IPS-18c (cell line): ENCODE measurements around the gene TNFRSF1B.

ENCODE experiments used
- H3K4me3 ChIP-seq: 2 replicates; pipeline ENCODE4 v1.7.0; 2013; ENCODE audit warnings: low read depth, mild to moderate bottlenecking, low read length, moderate library complexity; ENCODE audit not compliant: insufficient read depth
- H3K9me3 ChIP-seq: one replicate; pipeline ENCODE4 v1.6.1; 2013; ENCODE audit warnings: mild to moderate bottlenecking, low read length, moderate library complexity; ENCODE audit not compliant: control insufficient read depth, insufficient read depth

TNFRSF1B gene

DNA sequence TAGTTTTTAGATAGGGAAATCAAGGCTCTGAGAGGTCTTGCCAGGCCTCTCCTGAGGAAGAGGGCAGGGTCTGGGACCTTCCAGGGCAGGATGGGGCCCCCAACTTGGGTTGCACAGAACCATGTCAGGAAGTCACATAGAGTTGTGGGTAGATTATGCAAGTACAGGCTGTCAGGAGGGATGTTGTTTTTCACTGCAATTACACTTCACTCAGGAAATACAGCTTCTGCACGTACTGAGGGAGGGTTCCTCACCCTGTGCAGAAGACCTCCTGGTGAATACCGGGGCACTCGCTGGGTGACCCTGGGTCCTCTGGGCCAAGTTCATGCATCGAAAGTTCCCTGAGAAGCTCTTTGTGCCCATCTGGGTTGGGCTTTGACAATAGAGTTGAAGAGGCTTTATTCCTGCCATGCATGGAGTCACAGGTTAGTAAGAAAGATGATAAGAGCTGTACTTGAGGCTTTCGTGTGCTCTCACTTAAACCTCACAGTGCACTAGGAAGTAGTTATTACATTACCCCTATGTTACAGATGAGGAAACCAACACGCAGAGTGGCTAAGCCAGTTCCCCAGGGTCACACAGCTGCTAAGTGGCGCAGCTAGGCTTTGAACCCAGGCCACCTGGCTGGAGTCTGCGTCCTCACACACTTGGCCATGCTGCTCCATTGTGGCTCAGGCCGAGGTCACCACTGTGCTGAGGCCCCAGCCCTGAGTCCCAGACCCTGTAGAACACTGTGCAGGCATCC, 16.2 kb upstream of the TNFRSF1B start:
- Histone ChIP-seq H3K9me3 (no peaks in the 10 kb centered on the region), H3K4me3 (no peak overlapping the region)

DNA sequence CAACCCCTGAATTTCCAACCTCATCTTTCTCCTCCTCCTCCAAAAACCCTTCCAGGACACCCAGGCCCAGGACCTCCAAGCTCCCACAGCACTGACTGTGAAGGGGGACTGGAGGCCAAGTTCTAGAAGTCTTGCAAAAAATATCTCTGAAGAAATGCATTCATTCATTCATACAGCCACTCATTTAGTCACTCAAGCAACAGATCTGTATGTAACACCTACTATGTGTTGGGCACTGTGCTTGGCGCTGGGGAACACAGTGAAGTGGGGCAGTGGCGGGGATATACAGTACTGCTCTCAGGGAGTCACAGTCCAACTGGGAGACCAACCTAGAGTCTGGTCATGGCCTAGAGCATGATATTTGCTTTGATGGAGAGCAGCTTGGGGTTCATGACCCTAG, 15.3 kb upstream of the TNFRSF1B start:
- no peak overlapping the region for H3K4me3 ChIP-seq
- no peaks in the 10 kb centered on the region for H3K9me3 ChIP-seq

DNA sequence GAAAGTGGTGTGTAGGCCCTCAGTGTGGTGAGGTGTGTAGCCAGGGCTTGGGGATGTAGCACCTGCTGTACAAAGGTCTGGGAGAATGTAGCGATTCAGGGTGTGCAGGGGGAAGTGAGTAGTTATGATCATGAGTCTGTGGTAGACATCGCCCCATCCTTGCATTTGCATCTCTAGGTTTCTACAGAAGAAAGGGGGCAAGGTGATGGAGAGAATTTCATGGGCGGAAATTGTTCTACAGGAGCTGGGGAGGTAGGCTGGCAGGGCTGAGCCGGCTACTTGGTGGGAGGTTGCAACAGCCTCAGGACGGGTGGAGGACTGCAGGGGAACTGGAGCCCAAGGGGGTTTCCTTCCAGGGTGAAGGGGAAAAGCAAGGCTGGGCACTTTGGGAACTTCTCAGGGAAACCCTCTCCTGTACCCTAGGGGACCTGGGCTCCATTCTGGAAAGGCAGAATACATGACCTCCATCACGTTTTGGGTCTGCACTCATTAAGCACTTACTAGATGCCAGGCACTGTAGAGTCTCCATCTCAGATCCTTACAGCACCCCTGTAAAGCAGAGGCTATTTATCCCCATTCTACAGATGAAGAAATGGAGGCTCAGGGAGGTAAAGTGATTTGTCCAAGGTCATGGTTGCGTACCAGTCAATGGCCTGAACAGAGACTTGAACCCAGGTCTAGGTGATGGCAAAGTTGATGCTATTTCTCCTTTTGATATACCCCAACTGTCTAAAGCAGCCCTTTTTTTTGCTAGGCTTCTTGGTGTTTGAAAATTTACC, 14.5 kb upstream of the TNFRSF1B start:
- H3K9me3 ChIP-seq, result no peaks in the 10 kb centered on the region
- H3K4me3 ChIP-seq, result no peak overlapping the region

DNA sequence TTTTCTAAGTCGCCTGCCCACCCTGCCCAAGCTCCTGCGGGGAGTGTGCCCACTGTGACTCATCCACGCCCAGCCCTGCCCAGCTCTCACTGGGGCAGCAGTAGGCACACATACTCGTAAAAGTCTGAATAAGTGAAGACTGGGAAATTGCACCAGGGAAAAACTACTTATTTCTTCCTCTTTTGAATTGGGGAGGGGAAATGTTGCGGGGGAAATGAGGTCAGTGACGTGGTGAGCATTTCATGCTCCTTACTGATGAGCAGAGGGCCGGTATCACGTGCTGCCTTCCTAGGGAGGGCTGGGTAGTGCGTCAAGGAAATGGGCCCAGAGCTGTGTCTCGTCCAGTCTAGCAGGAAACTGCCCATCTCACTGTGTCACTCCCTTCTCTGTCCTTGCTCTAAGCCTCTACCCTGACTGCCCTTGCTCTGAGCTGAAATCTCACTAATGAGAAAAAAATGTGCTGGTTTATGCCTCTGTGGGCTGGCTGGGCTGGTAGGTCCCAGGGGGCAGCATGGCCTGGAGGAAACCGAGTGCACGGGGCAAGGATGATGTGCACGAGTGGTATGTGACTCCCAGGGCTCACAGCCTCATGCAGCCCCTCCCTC, 13.5 kb upstream of the TNFRSF1B start:
- Histone ChIP-seq H3K9me3 (no peaks in the 10 kb centered on the region), H3K4me3 (no peak overlapping the region)

DNA sequence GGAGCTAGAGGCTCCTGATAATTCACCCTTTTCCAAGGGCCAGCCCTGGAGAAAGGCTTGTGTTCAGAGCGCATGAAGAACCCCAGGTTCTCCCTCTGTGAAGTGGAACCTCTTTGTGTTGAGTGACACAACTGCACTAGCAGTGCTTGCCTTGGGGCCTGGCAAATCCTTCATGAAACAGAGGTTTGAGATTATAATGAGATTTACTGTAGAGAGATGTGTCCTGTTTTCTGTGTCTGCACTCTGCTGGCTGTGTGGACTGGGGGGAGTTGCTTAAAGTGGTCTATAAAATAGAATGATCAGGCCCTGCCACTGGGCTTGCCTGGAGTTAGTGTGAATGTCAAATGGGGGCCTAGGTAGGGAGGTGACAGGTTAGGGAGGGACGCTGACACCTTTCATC, 11.5 kb upstream of the TNFRSF1B start:
- no peak overlapping the region for H3K4me3 ChIP-seq
- no peaks in the 10 kb centered on the region for H3K9me3 ChIP-seq

DNA sequence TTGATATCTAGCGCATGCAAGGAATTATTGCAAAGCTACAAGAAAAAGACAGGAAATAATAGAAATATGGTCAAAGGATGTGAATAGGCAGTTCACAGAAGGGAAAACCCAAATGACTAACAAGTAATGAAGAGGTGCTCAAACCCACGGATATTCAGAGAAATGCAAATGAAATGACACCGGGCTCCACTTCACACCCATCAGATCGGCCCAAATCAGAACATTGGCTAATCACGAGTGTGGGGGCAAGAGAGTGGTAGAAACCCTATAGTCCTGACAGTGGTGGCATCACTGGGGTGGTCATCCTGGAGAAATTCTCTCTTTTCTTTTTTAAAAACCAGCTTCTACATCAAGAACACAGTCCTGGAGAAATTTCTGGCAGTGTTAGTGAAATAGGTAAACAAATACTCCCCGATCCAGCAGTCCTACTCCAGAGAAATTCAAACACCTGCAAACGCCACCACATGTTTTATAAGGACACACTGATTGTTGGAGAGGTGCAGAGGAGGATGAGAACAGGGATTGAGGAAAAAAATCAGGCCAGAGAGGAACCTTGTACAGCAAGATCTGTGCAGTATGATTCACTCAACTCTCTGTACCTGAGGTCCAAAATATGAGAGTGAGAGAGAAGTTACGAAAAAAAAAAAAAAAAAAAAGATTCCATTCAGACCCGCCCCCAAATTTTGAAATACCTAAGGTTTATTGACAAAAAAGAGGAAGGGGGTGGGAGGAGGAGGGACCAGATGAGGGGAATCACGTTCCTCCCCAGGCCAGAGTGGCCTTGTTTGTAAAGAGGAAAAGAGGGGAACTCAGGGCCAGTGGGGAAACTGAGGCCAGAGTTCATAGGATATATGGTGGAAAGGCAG, 9.2 kb upstream of the TNFRSF1B start:
- Histone ChIP-seq H3K9me3 (peaks cover 3% of the 10 kb centered on the region), H3K4me3 (no peak overlapping the region)

DNA sequence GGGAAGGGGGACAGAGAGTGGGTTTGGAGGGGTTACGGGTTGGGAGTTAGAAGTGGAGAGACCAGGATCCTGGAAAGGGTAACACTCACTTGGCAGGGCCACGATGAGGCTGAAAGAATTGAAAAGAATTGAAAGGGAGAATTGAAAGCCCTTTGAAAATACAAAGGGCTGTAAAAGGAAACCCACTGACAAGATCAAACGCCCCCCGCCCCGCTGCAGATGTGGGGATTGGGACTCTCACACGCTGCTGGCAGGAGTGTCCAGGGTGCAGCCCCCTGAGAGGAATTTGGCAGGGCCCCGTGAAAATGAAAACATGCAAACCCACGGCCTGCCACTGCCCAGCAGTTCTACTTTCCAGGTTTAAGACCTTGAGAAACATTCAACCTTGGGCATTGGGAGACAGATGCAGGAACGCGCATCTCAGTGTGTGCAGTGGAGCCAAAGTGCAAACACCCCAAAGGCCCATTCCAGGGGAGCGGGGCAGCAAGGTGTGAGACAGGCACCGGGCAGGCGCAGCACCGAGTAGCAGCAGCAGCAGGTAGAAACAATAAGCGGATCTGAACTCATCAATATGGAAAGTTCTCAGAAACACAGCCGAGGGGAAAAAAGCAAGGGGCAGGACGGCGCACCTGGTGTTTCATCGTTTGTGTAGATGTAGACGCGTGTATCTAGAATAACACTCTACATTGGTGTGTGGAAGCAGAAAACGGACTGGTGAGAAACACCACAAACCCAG, 8.3 kb upstream of the TNFRSF1B start:
- Histone ChIP-seq H3K9me3 (peaks cover 5% of the 10 kb centered on the region), H3K4me3 (no peak overlapping the region)

DNA sequence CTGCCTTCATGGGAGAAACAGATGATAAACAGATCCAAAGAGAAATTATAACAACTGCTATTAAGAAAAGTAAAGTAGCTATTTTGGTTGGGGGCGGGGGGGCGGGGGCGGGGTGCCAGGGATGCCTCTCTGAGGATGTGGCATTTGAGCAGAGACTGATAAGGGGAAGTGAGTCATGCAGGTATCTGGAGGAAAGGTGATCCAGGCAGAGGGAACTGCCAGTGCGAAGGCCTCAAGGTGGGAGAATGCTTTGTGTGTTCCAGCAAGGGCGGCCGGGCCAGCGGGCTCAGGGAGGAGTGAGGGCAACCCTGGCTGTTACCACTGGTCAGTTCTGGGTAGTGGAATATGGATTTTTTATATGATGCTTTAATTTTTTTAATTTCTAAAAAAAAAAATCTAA, 7.0 kb upstream of the TNFRSF1B start:
- H3K4me3 ChIP-seq, result no peak overlapping the region
- H3K9me3 ChIP-seq, result peaks cover 5% of the 10 kb centered on the region

DNA sequence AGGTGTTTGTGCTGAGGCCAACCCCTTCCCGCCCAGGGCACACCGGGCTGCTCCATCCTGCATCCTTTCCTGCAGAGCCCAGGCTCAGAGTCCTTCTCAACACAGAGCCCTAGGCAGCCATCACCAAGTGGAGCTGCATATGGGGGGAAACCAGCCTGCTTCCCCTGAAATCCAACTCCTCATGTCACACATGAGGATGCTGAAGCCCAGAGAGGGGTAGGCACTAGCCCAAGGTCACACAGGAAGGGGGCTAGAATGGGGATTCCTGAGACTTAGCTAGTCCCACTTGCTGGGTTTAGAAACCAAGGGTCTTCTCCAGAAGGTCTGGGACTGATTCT, 5.5 kb upstream of the TNFRSF1B start:
- Histone ChIP-seq H3K9me3 (peaks cover 5% of the 10 kb centered on the region), H3K4me3 (no peak overlapping the region)

DNA sequence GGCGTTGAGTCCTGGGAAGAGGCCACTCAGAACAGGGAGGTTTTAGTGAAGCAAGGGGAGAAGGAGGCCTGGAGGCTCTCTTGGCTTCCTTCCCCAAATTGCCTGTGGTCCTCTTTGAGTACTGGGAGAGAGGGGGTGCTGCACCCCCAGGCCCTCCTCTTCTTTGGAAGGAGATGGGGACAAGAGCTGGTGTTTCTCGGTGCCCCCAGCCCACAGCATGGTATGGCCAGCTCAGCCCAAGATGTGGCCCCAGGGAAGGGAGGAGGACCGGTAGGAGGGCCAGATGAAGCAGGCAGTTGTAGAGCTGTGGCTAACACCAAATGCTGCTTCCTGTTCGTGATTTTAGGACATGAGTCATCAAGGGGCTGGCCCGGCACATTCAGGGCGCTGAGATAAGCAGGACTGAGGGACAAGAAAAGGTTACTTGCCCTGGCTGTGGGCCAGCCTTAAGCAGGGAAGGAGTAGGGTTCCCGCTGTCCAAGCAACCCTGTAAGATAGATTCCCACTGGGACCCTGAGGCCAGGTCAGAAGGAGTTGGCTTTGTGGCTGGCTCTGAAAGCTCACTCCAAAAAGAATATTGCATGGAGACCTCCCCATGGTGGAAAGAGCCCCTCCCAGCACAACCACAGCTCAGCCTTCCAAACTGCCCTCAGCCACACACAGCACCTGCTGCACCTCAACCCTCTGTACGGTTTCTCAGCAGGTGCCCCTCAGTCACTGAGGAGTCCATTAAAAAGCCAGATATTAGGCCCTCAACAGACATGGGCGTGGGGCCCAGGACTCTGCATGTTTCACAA, 4.9 kb upstream of the TNFRSF1B start:
- Histone ChIP-seq H3K9me3 (peaks cover 5% of the 10 kb centered on the region), H3K4me3 (no peak overlapping the region)

DNA sequence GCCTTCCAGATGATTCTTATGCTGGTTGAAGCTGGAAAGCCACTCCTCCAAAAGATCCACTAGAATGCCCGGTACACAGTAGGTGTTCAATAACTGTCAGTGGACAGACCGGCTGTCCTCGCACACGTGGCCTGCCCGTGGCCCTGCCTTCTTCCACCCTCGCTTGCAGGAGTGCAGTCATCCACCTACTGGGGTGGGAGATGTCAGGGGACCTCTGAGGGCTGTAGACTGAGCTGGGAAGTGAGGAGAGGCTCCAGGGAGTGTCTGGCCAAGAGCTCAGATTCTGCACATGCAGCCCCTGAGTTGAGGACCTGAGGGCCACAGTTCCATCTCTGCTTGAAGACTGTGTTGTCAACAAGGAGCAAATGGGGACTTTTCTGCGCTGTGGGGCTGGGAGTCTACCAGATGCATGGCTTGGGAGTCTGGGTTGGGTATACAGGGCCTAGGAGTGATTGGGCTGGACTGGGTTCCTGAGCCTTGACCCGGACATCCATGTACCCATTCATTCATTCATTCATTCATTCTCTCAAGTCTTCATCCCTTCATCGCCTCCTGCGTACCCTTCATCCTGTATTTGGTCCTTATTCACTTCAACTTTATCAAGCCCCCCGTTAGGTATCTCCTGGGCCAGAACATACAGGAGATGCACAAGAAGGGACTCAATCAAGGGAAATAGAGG, 4.2 kb upstream of the TNFRSF1B start:
- no peak overlapping the region for H3K4me3 ChIP-seq

DNA sequence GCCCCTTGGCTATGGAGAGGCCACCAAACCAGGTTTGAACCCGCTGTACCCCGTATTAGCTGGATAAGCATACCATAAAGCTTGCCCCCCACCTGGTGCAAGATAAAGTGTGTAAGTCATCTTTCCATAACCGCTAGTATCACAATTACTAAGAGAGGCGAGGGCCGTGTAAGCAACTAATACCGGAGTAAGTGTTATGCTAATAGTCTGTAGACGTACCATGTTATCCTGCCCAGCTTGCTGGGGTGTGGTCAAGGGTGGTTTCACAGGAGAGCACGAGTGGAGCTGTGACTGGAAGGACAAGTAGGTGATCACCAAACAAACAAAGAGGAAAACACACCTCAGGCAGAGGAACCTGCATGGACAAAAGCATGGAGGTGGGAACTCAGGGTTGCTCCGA, 3.6 kb upstream of the TNFRSF1B start:
- H3K4me3 ChIP-seq, result no peak overlapping the region
- H3K9me3 ChIP-seq, result peaks cover 5% of the 10 kb centered on the region

More for the DNA sequence above, 4.2 kb upstream of the TNFRSF1B start:
- H3K9me3 ChIP-seq, result peaks cover 5% of the 10 kb centered on the region

DNA sequence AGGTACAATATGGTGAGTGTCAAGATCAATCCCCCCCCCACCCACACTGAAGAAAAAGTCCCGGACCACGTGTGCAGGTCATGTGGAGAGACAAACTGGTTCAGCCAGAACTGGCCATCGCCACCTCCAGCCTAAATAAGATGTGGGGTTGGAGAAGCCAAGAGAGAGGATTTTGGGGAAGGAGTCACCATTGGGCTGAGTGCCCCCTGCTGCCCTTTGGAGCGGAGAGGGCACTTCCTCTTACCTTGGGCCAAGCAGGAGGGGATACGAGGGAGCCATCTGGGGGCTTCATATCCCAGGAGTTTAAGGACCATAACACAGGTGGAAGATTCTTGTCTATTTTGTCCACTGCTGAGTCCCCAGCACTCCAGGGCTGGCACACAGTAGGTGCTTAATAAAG, 2.6 kb upstream of the TNFRSF1B start:
- Histone ChIP-seq H3K4me3 (no peak overlapping the region), H3K9me3 (peaks cover 5% of the 10 kb centered on the region)

DNA sequence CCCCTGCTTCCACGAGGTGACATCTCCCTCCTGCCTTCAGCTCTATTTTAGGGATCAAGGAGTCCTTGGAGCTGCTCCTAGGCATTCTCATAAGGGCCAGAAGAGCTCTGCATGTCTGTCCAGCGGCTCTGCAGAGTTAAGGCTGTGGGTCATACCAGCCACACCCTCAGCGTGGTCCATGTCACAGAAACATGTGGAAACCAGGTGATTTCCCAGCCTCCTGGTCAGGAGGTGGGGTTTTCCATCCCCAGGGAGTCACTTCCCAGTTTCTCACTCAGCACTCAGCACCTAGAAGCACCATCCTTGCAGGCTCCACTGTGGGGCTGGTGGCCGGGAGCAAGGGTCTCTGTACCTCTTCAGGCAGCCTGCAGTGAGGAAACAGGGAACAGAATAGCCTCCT, 1.4 kb upstream of the TNFRSF1B start:
- peaks cover 5% of the 10 kb centered on the region for H3K9me3 ChIP-seq
- H3K4me3 ChIP-seq, result no peak overlapping the region

DNA sequence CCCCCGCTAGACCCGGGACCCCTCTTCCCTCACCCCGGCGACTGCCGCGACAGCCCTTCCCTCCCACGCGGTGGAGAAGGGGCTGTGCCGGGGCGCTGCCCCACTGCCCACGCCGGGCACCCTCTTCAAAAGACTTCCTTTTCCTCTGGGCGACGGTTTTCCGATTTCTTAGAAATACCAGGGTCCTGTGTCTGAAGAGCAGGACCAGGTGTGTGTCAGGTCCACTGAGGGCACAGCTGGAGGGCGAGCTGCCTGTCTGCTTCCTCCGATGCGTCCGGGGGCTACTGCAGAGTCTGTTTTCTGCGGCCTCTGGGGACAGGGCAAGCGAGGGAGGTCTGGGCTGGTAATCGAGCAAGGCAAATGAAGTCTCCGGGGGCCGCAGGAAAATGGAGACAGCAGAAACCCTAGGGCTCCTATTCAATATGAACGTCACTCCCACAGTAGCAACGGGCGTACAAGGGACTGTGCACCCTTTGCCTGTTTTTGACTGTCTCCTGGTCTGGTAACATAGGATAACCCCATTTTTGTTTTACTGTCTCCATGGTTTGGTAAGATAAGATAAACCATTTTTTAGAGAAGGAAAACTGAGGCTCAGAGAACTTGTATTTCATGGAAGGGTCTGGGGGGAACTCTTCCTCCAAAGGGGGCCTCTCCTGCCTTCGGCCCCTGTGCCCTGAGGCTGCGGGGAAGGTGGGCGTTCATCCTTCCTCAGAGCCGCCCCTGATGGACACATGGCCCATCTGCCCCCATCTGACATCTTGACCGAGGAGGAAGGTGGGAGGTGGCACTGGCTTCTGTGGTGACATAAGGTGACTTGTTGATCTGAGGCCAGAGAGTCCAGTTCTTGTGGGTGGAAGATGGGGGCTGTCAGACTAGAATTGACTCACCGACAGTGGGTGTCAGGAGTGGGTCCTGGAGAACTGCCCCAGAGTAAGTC, 970 bp downstream of the TNFRSF1B start:
- Histone ChIP-seq H3K9me3 (peaks cover under 1% of the 10 kb centered on the region), H3K4me3 (no peak overlapping the region; the same call in 1 of the 2 replicates)
